ENCODE results near the gene ZYG11B. TPM values are rescaled to one million over a fixed set of nuclear protein-coding genes. Genes with fewer than 3 reads are reported as not detected.

Gene ZYG11B
- total RNA-seq, 1 donor from 2014 or later, result 39.5 TPM

GRCh38 chr1:52679498-52679897 is 46.8 kb upstream of the ZYG11B start:
- Histone ChIP-seq H3K4me1 (peaks cover 15% of the 10 kb centered on the region), H3K9ac (no peak overlapping the region), H3K79me2 (ENCODE audit: low read depth) (no peaks in the 10 kb centered on the region), H3K36me3 (no peaks in the 10 kb centered on the region), H3K4me2 (peak overlapping the region; percentile 50), H4K20me1 (ENCODE audit: low read depth) (no peaks in the 10 kb centered on the region), H3F3A (ENCODE audit: low read depth) (peaks cover 35% of the 10 kb centered on the region), H3K9me3 (ENCODE audit: low read depth) (no peaks in the 10 kb centered on the region), H3K27ac (peak overlapping the region; percentile 73), H3K4me3 (no peak overlapping the region), H2AFZ (replicated peaks) (no peak overlapping the region), H3K27me3 (no peaks in the 10 kb centered on the region)
- Mint-ChIP-seq H3K27me3 (ENCODE audit: insufficient read depth, low read depth) (peaks cover 4% of the 10 kb centered on the region), H3K36me3 (no peaks in the 10 kb centered on the region), H3K27ac (peak overlapping the region; percentile 34), H3K9me3 (no peaks in the 10 kb centered on the region), H3K4me3 (no peak overlapping the region), H3K4me1 (peaks cover 24% of the 10 kb centered on the region)
- TF ChIP-seq EZH2phosphoT487 (IDR thresholded peaks at IDR 0.05), result no peak
- no peak for TF ChIP-seq CTCF (IDR thresholded peaks at IDR 0.05)
- no peak for TF ChIP-seq EZH2 (IDR thresholded peaks at IDR 0.05)
- DNase-seq (ENCODE audit: low spot score), result no peak

DNA sequence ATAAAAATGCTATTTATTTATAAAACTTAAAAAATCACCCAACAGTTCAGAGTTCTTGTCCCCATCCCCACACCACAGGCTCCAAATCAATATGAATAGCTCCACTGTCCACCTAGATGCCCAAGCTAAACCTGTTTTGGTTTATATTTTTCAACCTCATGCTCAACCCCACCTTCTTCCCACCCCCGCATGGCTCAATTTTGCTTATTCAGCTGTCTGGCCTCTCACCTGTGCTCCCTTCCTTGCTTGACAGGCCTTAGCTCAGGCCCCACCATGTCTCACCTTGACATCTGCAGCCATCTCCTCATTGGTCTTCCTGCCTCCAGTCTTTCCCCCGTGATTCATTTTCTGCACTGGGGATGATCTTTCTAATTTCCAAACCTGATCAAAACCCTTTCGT is 45.9 kb upstream of the ZYG11B start:
- DNase-seq (ENCODE audit: low spot score), result no peak
- Histone ChIP-seq H3K79me2 (ENCODE audit: low read depth) (no peaks in the 10 kb centered on the region), H3K4me2 (no peak overlapping the region), H3K36me3 (no peaks in the 10 kb centered on the region), H4K20me1 (ENCODE audit: low read depth) (no peaks in the 10 kb centered on the region), H3K4me1 (peaks cover 15% of the 10 kb centered on the region), H3K4me3 (no peak overlapping the region), H3K27me3 (no peaks in the 10 kb centered on the region), H3K27ac (no peak overlapping the region), H3F3A (ENCODE audit: low read depth) (peaks cover 40% of the 10 kb centered on the region), H2AFZ (replicated peaks) (no peak overlapping the region), H3K9ac (no peak overlapping the region), H3K9me3 (ENCODE audit: low read depth) (no peaks in the 10 kb centered on the region)
- no peak for TF ChIP-seq CTCF (IDR thresholded peaks at IDR 0.05)
- TF ChIP-seq EZH2 (IDR thresholded peaks at IDR 0.05), result no peak
- TF ChIP-seq EZH2phosphoT487 (IDR thresholded peaks at IDR 0.05), result no peak
- Mint-ChIP-seq H3K36me3 (no peaks in the 10 kb centered on the region), H3K4me1 (peaks cover 17% of the 10 kb centered on the region), H3K4me3 (no peak overlapping the region), H3K9me3 (no peaks in the 10 kb centered on the region), H3K27me3 (ENCODE audit: insufficient read depth, low read depth) (peaks cover 4% of the 10 kb centered on the region), H3K27ac (no peak overlapping the region)

DNA sequence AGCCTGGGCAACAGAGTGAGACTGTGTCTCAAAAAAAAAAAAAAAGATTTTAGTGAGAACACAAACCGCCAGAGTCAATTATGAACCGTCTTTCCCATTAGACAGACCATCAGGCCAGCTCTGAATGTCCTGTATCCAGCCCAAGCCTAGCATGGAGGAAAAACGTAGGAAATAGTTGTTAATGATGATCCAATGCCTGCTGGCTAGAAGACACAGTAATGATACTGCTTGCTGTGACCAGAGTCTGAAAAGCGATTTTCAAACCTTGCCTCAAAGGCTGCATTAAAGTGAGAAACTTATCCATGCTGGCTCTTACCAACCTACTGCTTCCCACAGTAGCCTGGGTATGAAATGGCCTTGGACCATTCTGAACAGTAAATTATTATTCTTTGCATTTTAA is 45.1 kb upstream of the ZYG11B start:
- no peak for TF ChIP-seq EZH2 (IDR thresholded peaks at IDR 0.05)
- TF ChIP-seq EZH2phosphoT487 (IDR thresholded peaks at IDR 0.05), result no peak
- TF ChIP-seq CTCF (IDR thresholded peaks at IDR 0.05), result no peak
- Histone ChIP-seq H3K9ac (no peak overlapping the region), H3K4me1 (peaks cover 15% of the 10 kb centered on the region), H3K36me3 (no peaks in the 10 kb centered on the region), H3K9me3 (ENCODE audit: low read depth) (no peaks in the 10 kb centered on the region), H3K79me2 (ENCODE audit: low read depth) (no peaks in the 10 kb centered on the region), H3K27me3 (no peaks in the 10 kb centered on the region), H3F3A (ENCODE audit: low read depth) (peaks cover 40% of the 10 kb centered on the region), H4K20me1 (ENCODE audit: low read depth) (no peaks in the 10 kb centered on the region), H3K4me2 (no peak overlapping the region), H3K4me3 (no peak overlapping the region), H2AFZ (replicated peaks) (no peak overlapping the region), H3K27ac (peak overlapping the region; percentile 21)
- DNase-seq (ENCODE audit: low spot score), result no peak
- Mint-ChIP-seq H3K36me3 (peaks cover 1% of the 10 kb centered on the region), H3K27me3 (ENCODE audit: insufficient read depth, low read depth) (peaks cover 6% of the 10 kb centered on the region), H3K4me1 (peaks cover 20% of the 10 kb centered on the region), H3K4me3 (no peak overlapping the region), H3K27ac (no peak overlapping the region), H3K9me3 (no peaks in the 10 kb centered on the region)
